GM04503 (cell line): ENCODE results near the gene BLOC1S4.
"Not testable (repeated sequence)": the region's sequence is repeated elsewhere in the genome, so short reads cannot be mapped to it uniquely, and the experiment has no call there.

Source experiments
- DNase-seq: peaks from one replicate; pipeline ENCODE4 v3.0.0-alpha.2; 2012; ENCODE audit warnings: low read depth

Gene BLOC1S4, protein sequence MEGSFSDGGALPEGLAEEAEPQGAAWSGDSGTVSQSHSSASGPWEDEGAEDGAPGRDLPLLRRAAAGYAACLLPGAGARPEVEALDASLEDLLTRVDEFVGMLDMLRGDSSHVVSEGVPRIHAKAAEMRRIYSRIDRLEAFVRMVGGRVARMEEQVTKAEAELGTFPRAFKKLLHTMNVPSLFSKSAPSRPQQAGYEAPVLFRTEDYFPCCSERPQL

GRCh38 chr4:6716018-6716911 is at the start of gene BLOC1S4:
TSS of gene BLOC1S4 (plus strand) at chr4:6716174. CDS start at chr4:6716210, 36 bp downstream.
- no peak for DNase-seq

DNA sequence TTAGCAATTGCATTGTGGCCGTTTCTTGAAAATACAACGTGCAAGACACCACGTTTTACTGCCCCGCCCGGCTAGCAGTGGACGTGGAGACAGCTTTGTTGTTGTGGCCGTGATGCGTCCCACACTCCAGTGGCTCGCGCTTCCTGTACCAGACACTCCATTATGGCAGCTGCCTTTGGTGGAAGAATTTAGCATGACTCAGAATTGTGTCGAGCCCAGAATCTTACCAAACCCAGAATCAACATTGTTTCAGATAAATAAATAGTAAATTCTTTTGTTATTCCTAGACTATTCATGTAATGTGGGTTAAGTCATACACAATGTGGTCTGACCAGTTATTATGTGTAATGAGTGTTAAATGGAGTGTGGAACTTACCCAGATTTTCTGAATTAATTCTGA is 47.6 kb upstream of the BLOC1S4 start:
- DNase-seq: no peak

DNA sequence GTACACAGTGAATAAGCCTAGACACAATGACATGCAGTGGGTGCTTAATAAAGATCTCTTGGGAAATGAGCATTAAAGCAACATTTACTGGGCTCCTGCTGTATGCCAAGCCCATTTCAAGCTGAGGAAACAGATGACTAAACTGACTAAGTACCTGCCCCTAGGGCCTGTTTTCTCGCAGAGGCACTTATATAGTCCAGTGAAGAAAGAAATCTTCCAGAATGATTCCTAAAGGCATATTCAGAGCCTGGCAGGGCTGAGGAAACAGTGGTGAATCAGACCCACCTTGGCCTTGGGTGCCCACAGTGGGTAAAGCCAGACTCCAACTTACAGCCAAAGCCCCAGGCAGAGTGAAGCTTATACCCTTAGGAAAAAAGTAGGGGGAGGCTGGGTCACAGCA is 44.3 kb upstream of the BLOC1S4 start:
- DNase-seq: no peak

DNA sequence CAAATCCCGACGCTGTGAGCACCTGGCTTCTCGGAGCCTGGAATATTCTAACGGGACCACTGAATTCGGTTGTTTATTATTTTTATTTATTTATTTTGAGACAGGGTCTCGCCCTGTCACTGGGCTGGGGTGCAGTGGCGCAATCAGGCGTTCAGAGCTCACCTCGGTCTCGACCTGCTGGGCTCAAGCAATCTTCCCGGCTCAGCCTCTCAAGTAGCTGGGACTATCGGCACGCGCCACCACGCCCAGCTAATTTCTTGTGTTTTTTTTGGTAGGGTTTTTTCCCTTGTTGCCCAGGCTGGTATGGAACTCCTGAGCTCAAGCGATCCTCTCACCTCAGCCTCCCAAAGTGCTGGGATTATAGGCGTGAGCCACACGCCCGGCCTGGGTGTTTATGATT is 43.8 kb upstream of the BLOC1S4 start:
- DNase-seq: no peak

GRCh38 chr4:6672541-6673190 is 43.3 kb upstream of the BLOC1S4 start:
- DNase-seq: not testable (repeated sequence)

DNA sequence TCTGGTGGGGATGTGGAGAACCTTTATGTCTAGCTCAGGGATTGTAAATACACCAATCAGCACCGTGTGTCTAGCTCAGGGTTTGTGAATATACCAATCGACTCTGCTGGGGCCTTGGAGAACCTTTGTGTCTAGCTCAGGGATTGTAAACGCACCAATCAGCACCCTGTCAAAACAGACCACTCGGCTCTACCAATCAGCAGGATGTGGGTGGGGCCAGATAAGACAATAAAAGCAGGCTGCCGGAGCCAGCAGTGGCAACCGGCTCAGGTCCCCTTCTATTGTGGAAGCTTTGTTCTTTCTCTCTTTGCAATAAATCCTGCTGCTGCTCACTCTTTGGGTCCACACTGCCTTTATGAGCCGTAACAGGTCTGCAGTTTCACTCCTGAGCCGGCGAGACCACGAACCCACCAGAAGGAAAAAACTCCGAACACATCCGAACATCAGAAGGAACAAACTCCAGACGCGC is 42.7 kb upstream of the BLOC1S4 start:
- not testable (repeated sequence) for DNase-seq

GRCh38 chr4:6673660-6674499 is 42.1 kb upstream of the BLOC1S4 start:
- peak; percentile 67 for DNase-seq

- no peak for DNase-seq
Measured at GRCh38 chr4:6674500-6675149, 41.3 kb upstream of the BLOC1S4 start.

GRCh38 chr4:6676722-6677558 is 39.0 kb upstream of the BLOC1S4 start:
- DNase-seq: no peak

DNA sequence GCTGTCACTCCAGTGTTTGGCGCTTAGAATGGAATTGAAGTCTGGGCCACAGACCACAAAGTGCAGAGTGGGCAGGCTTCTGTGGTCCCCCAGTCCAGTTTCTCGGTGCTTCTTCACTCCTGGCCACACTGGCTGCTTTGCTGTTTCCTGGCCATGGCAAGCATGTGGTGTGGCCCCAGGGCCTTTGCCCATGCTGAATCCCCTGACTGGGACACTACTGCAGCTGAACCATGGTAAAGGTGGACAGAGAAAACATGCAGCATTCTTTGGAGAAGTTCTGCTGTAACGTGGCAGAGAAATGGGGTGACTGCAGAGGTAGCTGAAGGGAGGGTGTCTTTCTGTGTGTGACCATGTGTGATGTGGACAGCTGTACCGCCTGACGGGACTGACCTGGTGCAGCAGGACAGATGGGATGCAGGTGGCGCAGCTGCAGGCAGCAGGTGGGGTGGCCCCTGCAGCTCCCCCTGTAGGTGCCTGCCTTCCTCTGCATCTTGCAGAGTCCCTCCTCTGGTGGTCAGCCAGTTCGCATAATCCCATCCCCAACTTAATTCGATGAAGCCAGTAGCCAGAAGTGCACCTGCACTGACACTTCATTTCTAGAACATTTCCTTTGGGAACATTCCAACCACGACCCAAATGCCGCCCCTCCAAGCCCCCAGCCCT is 35.5 kb upstream of the BLOC1S4 start:
- no peak for DNase-seq

GRCh38 chr4:6681191-6681590 is 34.8 kb upstream of the BLOC1S4 start:
- DNase-seq: no peak

- DNase-seq: no peak
Measured at GRCh38 chr4:6682862-6683590, 32.9 kb upstream of the BLOC1S4 start.

GRCh38 chr4:6684656-6685055 is 31.3 kb upstream of the BLOC1S4 start:
- no peak for DNase-seq

- DNase-seq: no peak
Measured at GRCh38 chr4:6686104-6686787, 29.7 kb upstream of the BLOC1S4 start.

GRCh38 chr4:6687947-6688878 is 27.8 kb upstream of the BLOC1S4 start:
- DNase-seq: no peak

- DNase-seq: peak; percentile 76
Measured at GRCh38 chr4:6688879-6689505, 27.0 kb upstream of the BLOC1S4 start.

GRCh38 chr4:6689506-6689960 is 26.4 kb upstream of the BLOC1S4 start:
- DNase-seq: no peak
